Keratinocyte (primary cell): ENCODE data around the gene CRLF3. TPM values are rescaled to one million over a fixed set of nuclear protein-coding genes. Genes with fewer than 3 reads are reported as not detected.
A peak's percentile ranks its signal among the peaks of the same experiment; 100 is the strongest.

Experiments
- DNase-seq: peaks from one replicate; pipeline ENCODE4 v3.0.0-alpha.2; 2011; ENCODE audit warnings: low read depth, missing footprints, low spot score
- FAIRE-seq: peaks from 2 replicates; lab custom pipeline; 2011; peaks lifted over from hg19 to GRCh38; lab: Jason Lieb, UNC
- H2AFZ ChIP-seq: 2 replicates; pipeline ENCODE4 v1.6.0; 2012; ENCODE audit warnings: low read length, control low read depth, inconsistent platforms; ENCODE audit not compliant: control insufficient read depth
- H3K27ac ChIP-seq: 2 replicates; pipeline ENCODE4 v1.5.1; 2011; ENCODE audit warnings: low read length; ENCODE audit not compliant: control insufficient read depth, insufficient read depth
- H3K27me3 ChIP-seq: 3 replicates; pipeline ENCODE4 v1.6.0; 2011; ENCODE audit warnings: low read length; ENCODE audit not compliant: control insufficient read depth, insufficient read depth; ENCODE audit errors: extremely low read depth
- H3K36me3 ChIP-seq, 2 experiments: 2 replicates in 1 of 2; 3 replicates in 1 of 2; pipeline ENCODE4 v1.5.1; 2011; ENCODE audit warnings: low read length in 2 of 2, mild to moderate bottlenecking in 1 of 2; ENCODE audit not compliant: control insufficient read depth in 2 of 2, insufficient read depth in 2 of 2; ENCODE audit errors: extremely low read depth in 1 of 2
- H3K4me1 ChIP-seq: 3 replicates; pipeline ENCODE4 v1.5.1; 2011; ENCODE audit warnings: low read length; ENCODE audit not compliant: control insufficient read depth, insufficient read depth; ENCODE audit errors: extremely low read depth
- H3K4me2 ChIP-seq: 3 replicates; pipeline ENCODE4 v1.6.0; 2011; ENCODE audit warnings: low read depth, low read length; ENCODE audit not compliant: control insufficient read depth, insufficient read depth; ENCODE audit errors: extremely low read depth
- H3K4me3 ChIP-seq, 3 experiments: fragments of 200-600 bp in 1 of 3; sonication (generic) in 1 of 3; 2 replicates in 2 of 3; 3 replicates in 1 of 3; pipeline ENCODE4 v1.5.1; 2011 to 2016; ENCODE audit warnings: low read length in 3 of 3, mild to moderate bottlenecking in 3 of 3, control low read depth in 2 of 3, inconsistent platforms in 1 of 3, low read depth in 1 of 3, mixed read lengths in 1 of 3, mixed run types in 1 of 3, moderate library complexity in 1 of 3; ENCODE audit not compliant: control insufficient read depth in 2 of 3, insufficient read depth in 2 of 3; ENCODE audit errors: extremely low read depth in 1 of 3
- H3K79me2 ChIP-seq: 2 replicates; pipeline ENCODE4 v1.6.0; 2012; ENCODE audit warnings: low read length; ENCODE audit not compliant: control insufficient read depth, insufficient read depth
- H3K9ac ChIP-seq: 3 replicates; pipeline ENCODE4 v1.6.0; 2011; ENCODE audit warnings: low read length; ENCODE audit not compliant: control insufficient read depth, insufficient read depth; ENCODE audit errors: extremely low read depth
- H3K9me1 ChIP-seq: 3 replicates; pipeline ENCODE4 v1.6.0; 2011; ENCODE audit warnings: low read length; ENCODE audit not compliant: control insufficient read depth, insufficient read depth; ENCODE audit errors: extremely low read depth
- H3K9me3 ChIP-seq: 2 replicates; pipeline ENCODE4 v1.5.1; 2012; ENCODE audit warnings: low read depth, low read length; ENCODE audit not compliant: control insufficient read depth
- H4K20me1 ChIP-seq: 3 replicates; pipeline ENCODE4 v1.6.0; 2011; ENCODE audit warnings: low read length; ENCODE audit not compliant: control insufficient read depth, insufficient read depth; ENCODE audit errors: extremely low read depth
- EZH2 ChIP-seq: IDR thresholded peaks from one replicate; pipeline ENCODE4 v1.6.1; 2012; ENCODE audit warnings: inconsistent platforms, mild to moderate bottlenecking, low read length, moderate library complexity
- dilution Hi-C: fragments of 300-500 bp; cut with MboI; formaldehyde crosslinking; loops from one replicate; pipeline ENCODE4 v1.7.0; 2020; ENCODE audit warnings: low sequenced_read_pairs; ENCODE audit not compliant: extremely low pct_ligation_motif_present
- polyA minus RNA-seq, 3 experiments: library from RNA; depleted of rRNA, polyadenylated mRNA; stranded (reverse); fragments of >200 nt; gene quantifications; 1 replicate in 1 of 3; 2 replicates in 1 of 3; 3 replicates in 1 of 3; pipeline ENCODE4 v1.2.3, GENCODE V29; 2011
- polyA plus RNA-seq, 5 experiments: library from polyadenylated mRNA; depleted of rRNA in 3 of 5; stranded (reverse) in 3 of 5; stranded (forward) in 1 of 5; unstranded in 1 of 5; fragments of >200 nt; gene quantifications; 1 replicate in 1 of 5; 2 replicates in 3 of 5; 3 replicates in 1 of 5; pipeline versions ENCODE4 v1.2.1 to v1.2.3, GENCODE V29; 2011 to 2012; ENCODE audit warnings: missing spikeins in 2 of 5, low read depth in 1 of 5, low replicate concordance in 1 of 5
- TF ChIP-seq, protein P1 (sequence below), 3 experiments: IDR thresholded peaks in 1 of 3; conservative IDR thresholded peaks in 1 of 3; optimal IDR thresholded peaks in 1 of 3; 2 replicates in 2 of 3; 3 replicates in 1 of 3; pipeline versions ENCODE3 to v1.5.1; 2011; ENCODE audit warnings: low read length in 3 of 3, mild to moderate bottlenecking in 3 of 3, moderate library complexity in 2 of 3, control low read depth in 1 of 3, inconsistent platforms in 1 of 3; ENCODE audit not compliant: insufficient read depth in 2 of 3; ENCODE audit errors: extremely low read depth in 1 of 3

The CRLF3 gene, protein sequence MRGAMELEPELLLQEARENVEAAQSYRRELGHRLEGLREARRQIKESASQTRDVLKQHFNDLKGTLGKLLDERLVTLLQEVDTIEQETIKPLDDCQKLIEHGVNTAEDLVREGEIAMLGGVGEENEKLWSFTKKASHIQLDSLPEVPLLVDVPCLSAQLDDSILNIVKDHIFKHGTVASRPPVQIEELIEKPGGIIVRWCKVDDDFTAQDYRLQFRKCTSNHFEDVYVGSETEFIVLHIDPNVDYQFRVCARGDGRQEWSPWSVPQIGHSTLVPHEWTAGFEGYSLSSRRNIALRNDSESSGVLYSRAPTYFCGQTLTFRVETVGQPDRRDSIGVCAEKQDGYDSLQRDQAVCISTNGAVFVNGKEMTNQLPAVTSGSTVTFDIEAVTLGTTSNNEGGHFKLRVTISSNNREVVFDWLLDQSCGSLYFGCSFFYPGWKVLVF
- polyA plus RNA-seq (15.2 to 22.4 TPM (median 16.8 TPM) in 3 replicates), polyA minus RNA-seq (6.2 to 19.4 TPM (median 14.3 TPM) in 3 replicates)
- polyA plus RNA-seq (2011; ENCODE audit: low read depth) = 20.1 TPM
- 13.0 and 23.0 TPM in 2 replicates for polyA plus RNA-seq (2011; cell fraction: cytosol; rRNA removed)
- polyA plus RNA-seq (2011; cell fraction: nucleus; rRNA removed) = 18.9 and 21.7 TPM in 2 replicates
- 13.2 and 20.1 TPM in 2 replicates for polyA plus RNA-seq (2012; ENCODE audit: low replicate concordance)
- polyA minus RNA-seq (2011; cell fraction: cytosol; rRNA and poly(A)+ RNA removed) = 17.5 TPM
- polyA minus RNA-seq (2011; cell fraction: nucleus; rRNA and poly(A)+ RNA removed) = 10.3 and 27.6 TPM in 2 replicates

- Histone ChIP-seq H3K4me3 (peak within 1 kb of the TSS; percentile 97 to 100 (median 97)), H3K4me2 (peak within 1 kb of the TSS; percentile 72), H3K4me1 (peaks cover 27% of the 10 kb centered on the region), H3K27ac (peak within 1 kb of the TSS; percentile 82), H3K27me3 (no peaks in the 10 kb centered on the region), H2AFZ (peak within 1 kb of the TSS; percentile 94), H3K9me3 (no peaks in the 10 kb centered on the region), H3K9ac (peak within 1 kb of the TSS; percentile 92), H3K9me1 (peaks cover 4% of the 10 kb centered on the region), H4K20me1 (no peaks in the 10 kb centered on the region), H3K79me2 (peaks cover 48% of the 10 kb centered on the region), H3K36me3 (no peaks in the 10 kb centered on the region)
- dilution Hi-C loops = no loop called here
- FAIRE-seq = peak; percentile 56
- TF ChIP-seq, protein P1, sequence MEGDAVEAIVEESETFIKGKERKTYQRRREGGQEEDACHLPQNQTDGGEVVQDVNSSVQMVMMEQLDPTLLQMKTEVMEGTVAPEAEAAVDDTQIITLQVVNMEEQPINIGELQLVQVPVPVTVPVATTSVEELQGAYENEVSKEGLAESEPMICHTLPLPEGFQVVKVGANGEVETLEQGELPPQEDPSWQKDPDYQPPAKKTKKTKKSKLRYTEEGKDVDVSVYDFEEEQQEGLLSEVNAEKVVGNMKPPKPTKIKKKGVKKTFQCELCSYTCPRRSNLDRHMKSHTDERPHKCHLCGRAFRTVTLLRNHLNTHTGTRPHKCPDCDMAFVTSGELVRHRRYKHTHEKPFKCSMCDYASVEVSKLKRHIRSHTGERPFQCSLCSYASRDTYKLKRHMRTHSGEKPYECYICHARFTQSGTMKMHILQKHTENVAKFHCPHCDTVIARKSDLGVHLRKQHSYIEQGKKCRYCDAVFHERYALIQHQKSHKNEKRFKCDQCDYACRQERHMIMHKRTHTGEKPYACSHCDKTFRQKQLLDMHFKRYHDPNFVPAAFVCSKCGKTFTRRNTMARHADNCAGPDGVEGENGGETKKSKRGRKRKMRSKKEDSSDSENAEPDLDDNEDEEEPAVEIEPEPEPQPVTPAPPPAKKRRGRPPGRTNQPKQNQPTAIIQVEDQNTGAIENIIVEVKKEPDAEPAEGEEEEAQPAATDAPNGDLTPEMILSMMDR (optimal IDR thresholded peaks at IDR 0.05 in 1 of 3, IDR thresholded peaks at IDR 0.05 in 1 of 3, conservative IDR thresholded peaks at IDR 0.05 in 1 of 3; ENCODE audit: extremely low read depth in 1 of 3, insufficient read depth in 2 of 3, low read length in 3 of 3) = peak in 1 of 3 experiments; percentile 61
- TF ChIP-seq EZH2 = no peak
- peak; percentile 57 for DNase-seq
Measured at GRCh38 chr17:30824356-30825145, at the start of gene CRLF3. Gene CRLF3 (minus strand): TSS chr17:30824692. CDS start chr17:30824651, 41 bp downstream.

GRCh38 chr17:30869005-30869404, 44.5 kb upstream of the CRLF3 start:
- Histone ChIP-seq H4K20me1 (no peaks in the 10 kb centered on the region), H3K79me2 (no peaks in the 10 kb centered on the region), H3K4me1 (no peaks in the 10 kb centered on the region), H3K36me3 (no peaks in the 10 kb centered on the region), H3K27ac (no peak overlapping the region), H2AFZ (no peak overlapping the region), H3K9me1 (no peaks in the 10 kb centered on the region), H3K4me3 (no peak overlapping the region), H3K9ac (no peak overlapping the region), H3K9me3 (no peaks in the 10 kb centered on the region), H3K4me2 (no peak overlapping the region), H3K27me3 (no peaks in the 10 kb centered on the region)
- DNase-seq (no peak), FAIRE-seq (no peak)
- dilution Hi-C loops = no loop called here
- TF ChIP-seq EZH2 = no peak
- TF ChIP-seq, protein P1 (optimal IDR thresholded peaks at IDR 0.05 in 1 of 3, IDR thresholded peaks at IDR 0.05 in 1 of 3, conservative IDR thresholded peaks at IDR 0.05 in 1 of 3; ENCODE audit: extremely low read depth in 1 of 3, insufficient read depth in 2 of 3, low read length in 3 of 3) = no peak
